OCI-LY1 (cell line): ENCODE results near the gene ZFP30.
"Not testable (repeated sequence)": the region's sequence is repeated elsewhere in the genome, so short reads cannot be mapped to it uniquely, and the experiment has no call there.

Experiments used
- H2AFZ ChIP-seq: fragments of 200-600 bp; sonication (generic), shearing (Covaris generic); 2 replicates; pipeline ENCODE4 v1.6.0; 2014; ENCODE audit warnings: antibody characterized with exemption, mild to moderate bottlenecking, low read length
- H3F3A ChIP-seq: fragments of 200-600 bp; sonication (generic), shearing (Covaris generic); 2 replicates; pipeline ENCODE4 v1.6.0; 2014; ENCODE audit warnings: mild to moderate bottlenecking, antibody characterized with exemption, low read length, moderate library complexity; ENCODE audit not compliant: insufficient read depth
- H3K27ac ChIP-seq: fragments of 200-600 bp; sonication (generic); 2 replicates; pipeline ENCODE4 v1.5.1; 2014; ENCODE audit warnings: low read length, mixed run types, mild to moderate bottlenecking, low read depth; ENCODE audit not compliant: poor library complexity, severe bottlenecking
- H3K27me3 ChIP-seq: fragments of 200-600 bp; sonication (generic); 2 replicates; pipeline ENCODE4 v1.6.0; 2014; ENCODE audit warnings: antibody characterized with exemption, mild to moderate bottlenecking, low read length, moderate library complexity; ENCODE audit not compliant: insufficient read depth
- H3K36me3 ChIP-seq: fragments of 200-600 bp; sonication (generic); 2 replicates; pipeline ENCODE4 v1.6.1; 2014; ENCODE audit warnings: mild to moderate bottlenecking, antibody characterized with exemption, low read length, moderate library complexity, mixed read lengths; ENCODE audit not compliant: insufficient read depth
- H3K4me1 ChIP-seq: fragments of 200-600 bp; sonication (generic); 2 replicates; pipeline ENCODE4 v1.5.1; 2014; ENCODE audit warnings: mild to moderate bottlenecking, low read length, moderate library complexity; ENCODE audit not compliant: insufficient read depth, severe bottlenecking
- H3K4me2 ChIP-seq: fragments of 200-600 bp; sonication (generic), shearing (Covaris generic); 2 replicates; pipeline ENCODE4 v1.6.1; 2014; ENCODE audit warnings: low read length
- H3K4me3 ChIP-seq: fragments of 200-600 bp; sonication (generic); 2 replicates; pipeline ENCODE4 v1.5.1; 2014; ENCODE audit warnings: low read length, low read depth, mild to moderate bottlenecking, mixed read lengths; ENCODE audit not compliant: poor library complexity, severe bottlenecking
- H3K79me2 ChIP-seq: fragments of 200-600 bp; shearing (Covaris generic); 2 replicates; pipeline ENCODE4 v1.6.1; 2016; ENCODE audit warnings: mixed run types, low read length, mixed read lengths; ENCODE audit not compliant: insufficient read depth
- H3K9ac ChIP-seq: fragments of 200-600 bp; sonication (generic), shearing (Covaris generic); 2 replicates; pipeline ENCODE4 v1.6.1; 2014; ENCODE audit warnings: mild to moderate bottlenecking, low read length, mixed read lengths
- H3K9me2 ChIP-seq: fragments of 200-600 bp; sonication (generic), shearing (Covaris generic); 2 replicates; pipeline ENCODE4 v1.6.1; 2014; ENCODE audit warnings: low read depth, mild to moderate bottlenecking, low read length, mixed read lengths
- H3K9me3 ChIP-seq: fragments of 200-600 bp; shearing (Covaris generic); 2 replicates; pipeline ENCODE4 v1.6.1; 2014; ENCODE audit warnings: low read length, mixed read lengths
- H4K20me1 ChIP-seq: fragments of 200-600 bp; sonication (generic), shearing (Covaris generic); 2 replicates; pipeline ENCODE4 v1.6.0; 2016; ENCODE audit warnings: mild to moderate bottlenecking, low read length; ENCODE audit not compliant: insufficient read depth
- EZH2 ChIP-seq: fragments of 200-600 bp; sonication (generic), shearing (Covaris generic); IDR thresholded peaks from 2 replicates; pipeline ENCODE4 v1.8.0; 2017; ENCODE audit warnings: borderline replicate concordance, mixed run types, mild to moderate bottlenecking, antibody characterized with exemption, low read length, moderate library complexity, mixed read lengths
- TF ChIP-seq, protein P1 (sequence below): fragments of 200-600 bp; sonication (generic), shearing (Covaris generic); IDR thresholded peaks from 2 replicates; pipeline ENCODE4 v1.5.1; 2017; ENCODE audit warnings: mild to moderate bottlenecking, antibody characterized with exemption, low read length, moderate library complexity, mixed read lengths

The ZFP30 gene

DNA sequence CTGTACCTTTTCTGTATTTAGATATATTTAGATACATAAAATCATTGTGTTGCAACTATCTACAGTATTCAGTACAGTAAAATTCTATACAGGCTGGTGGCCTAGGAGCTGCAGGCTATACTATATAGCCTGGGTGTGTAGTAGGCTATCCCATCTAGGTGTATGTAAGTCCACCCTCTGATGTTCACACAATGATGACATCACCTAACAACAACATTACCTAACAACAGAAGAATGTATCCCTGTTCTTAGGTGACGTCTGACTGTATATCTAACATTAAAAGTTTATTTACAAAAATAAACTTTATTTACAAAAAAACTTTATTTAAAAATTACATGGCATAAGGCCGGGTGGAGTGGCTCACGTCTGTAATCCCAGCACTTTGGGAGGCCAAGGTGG, 28.3 kb upstream of the ZFP30 start:
- no peak for TF ChIP-seq EZH2
- TF ChIP-seq, protein P1, sequence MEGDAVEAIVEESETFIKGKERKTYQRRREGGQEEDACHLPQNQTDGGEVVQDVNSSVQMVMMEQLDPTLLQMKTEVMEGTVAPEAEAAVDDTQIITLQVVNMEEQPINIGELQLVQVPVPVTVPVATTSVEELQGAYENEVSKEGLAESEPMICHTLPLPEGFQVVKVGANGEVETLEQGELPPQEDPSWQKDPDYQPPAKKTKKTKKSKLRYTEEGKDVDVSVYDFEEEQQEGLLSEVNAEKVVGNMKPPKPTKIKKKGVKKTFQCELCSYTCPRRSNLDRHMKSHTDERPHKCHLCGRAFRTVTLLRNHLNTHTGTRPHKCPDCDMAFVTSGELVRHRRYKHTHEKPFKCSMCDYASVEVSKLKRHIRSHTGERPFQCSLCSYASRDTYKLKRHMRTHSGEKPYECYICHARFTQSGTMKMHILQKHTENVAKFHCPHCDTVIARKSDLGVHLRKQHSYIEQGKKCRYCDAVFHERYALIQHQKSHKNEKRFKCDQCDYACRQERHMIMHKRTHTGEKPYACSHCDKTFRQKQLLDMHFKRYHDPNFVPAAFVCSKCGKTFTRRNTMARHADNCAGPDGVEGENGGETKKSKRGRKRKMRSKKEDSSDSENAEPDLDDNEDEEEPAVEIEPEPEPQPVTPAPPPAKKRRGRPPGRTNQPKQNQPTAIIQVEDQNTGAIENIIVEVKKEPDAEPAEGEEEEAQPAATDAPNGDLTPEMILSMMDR: no peak
- Histone ChIP-seq H2AFZ (no peak overlapping the region), H3K79me2 (no peaks in the 10 kb centered on the region), H3K9ac (no peak overlapping the region), H3K27ac (no peak overlapping the region), H3F3A (no peaks in the 10 kb centered on the region), H3K4me1 (no peaks in the 10 kb centered on the region), H4K20me1 (no peaks in the 10 kb centered on the region), H3K9me2 (no peaks in the 10 kb centered on the region), H3K9me3 (peaks cover 4% of the 10 kb centered on the region; the same call in 1 of the 2 replicates), H3K36me3 (no peaks in the 10 kb centered on the region), H3K27me3 (no peaks in the 10 kb centered on the region), H3K4me2 (no peak overlapping the region), H3K4me3 (no peak overlapping the region)

DNA sequence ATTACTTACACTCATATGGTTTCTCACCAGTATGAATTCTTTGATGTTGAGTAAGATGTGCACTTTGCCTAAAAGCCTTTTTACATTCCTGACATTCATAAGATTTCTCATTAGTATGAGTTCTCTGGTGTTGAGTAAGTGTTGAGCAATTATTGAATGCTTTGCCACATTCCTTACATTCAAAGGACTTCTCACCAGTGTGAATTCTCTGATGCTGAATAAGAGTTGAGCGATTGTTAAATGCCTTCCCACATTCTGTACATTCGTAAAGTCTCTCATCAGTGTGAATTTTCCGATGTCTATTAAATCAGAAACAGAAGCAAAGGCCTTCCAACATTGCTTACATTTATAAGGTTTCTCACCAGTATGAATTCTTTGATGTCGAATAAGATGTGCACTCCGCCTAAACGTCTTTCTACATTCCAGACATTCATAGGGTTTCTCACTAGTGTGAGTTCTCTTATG, 14.2 kb upstream of the ZFP30 start:
- no peak for TF ChIP-seq EZH2
- TF ChIP-seq, protein P1: no peak
- no peak overlapping the region for H3K27ac ChIP-seq
- no peak overlapping the region for H3K9ac ChIP-seq
- H3K79me2 ChIP-seq: no peaks in the 10 kb centered on the region
- H3K4me2 ChIP-seq: no peak overlapping the region
- H3K4me3 ChIP-seq: no peak overlapping the region
- peaks cover 30% of the 10 kb centered on the region for H3K9me3 ChIP-seq
- H4K20me1 ChIP-seq: no peaks in the 10 kb centered on the region
- H2AFZ ChIP-seq: no peak overlapping the region
- no peaks in the 10 kb centered on the region for H3K9me2 ChIP-seq
- no peaks in the 10 kb centered on the region for H3K4me1 ChIP-seq
- H3K36me3 ChIP-seq: no peaks in the 10 kb centered on the region
- no peaks in the 10 kb centered on the region for H3K27me3 ChIP-seq
- H3F3A ChIP-seq: no peaks in the 10 kb centered on the region

GRCh38 chr19:37657157-37657556, 1.9 kb upstream of the ZFP30 start:
- not testable (repeated sequence) for H3K27ac ChIP-seq, H3K4me3 ChIP-seq, H3F3A ChIP-seq

DNA sequence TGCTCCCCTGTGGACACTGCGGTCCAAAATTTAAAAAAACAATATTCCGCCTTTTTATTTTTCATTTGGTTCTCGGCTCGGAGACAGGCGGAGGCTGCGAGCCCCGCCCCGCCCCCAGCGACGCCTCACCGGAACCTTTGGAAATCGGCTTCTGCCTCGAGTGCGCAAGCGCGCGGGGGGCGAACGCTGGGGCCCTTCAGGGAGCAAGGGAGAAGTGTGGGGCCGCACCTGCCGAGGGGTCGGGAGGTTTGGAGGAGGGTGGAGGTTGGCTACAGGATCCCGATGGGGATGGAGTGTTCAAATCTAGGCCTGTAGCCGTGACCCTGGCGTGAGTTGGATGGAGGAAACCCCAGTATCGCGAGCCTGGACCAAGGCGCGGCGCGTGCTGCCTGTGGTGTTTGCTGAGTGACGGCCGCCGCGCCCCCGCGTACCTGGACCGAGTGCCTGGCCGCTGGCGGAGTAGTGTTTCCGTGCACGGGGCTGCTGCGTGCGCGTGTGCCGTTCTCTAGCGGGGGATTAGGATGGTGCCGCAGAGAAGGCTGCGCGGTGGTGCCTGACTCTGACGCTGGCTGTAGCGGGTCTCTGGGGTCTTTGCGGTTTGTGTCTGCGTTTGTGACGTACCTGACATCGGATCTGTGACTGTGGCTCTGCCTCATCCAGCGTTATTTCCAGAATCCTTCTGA, 565 bp upstream of the ZFP30 start:
- H3K4me2 ChIP-seq: peak overlapping the region; percentile 76
- peaks cover 9% of the 10 kb centered on the region; the same call in 1 of the 2 replicates for H3K79me2 ChIP-seq
- H3K4me1 ChIP-seq: peaks cover 12% of the 10 kb centered on the region
- H4K20me1 ChIP-seq: no peaks in the 10 kb centered on the region
- TF ChIP-seq EZH2: no peak
- TF ChIP-seq, protein P1: no peak
- peak overlapping the region; percentile 79 for H3K4me3 ChIP-seq
- H3F3A ChIP-seq: no peaks in the 10 kb centered on the region
- no peaks in the 10 kb centered on the region; the same call in 1 of the 2 replicates for H3K9me3 ChIP-seq
- H2AFZ ChIP-seq: no peak overlapping the region
- peak overlapping the region; percentile 64 for H3K9ac ChIP-seq
- no peaks in the 10 kb centered on the region for H3K9me2 ChIP-seq
- H3K36me3 ChIP-seq: no peaks in the 10 kb centered on the region; the same call in 1 of the 2 replicates
- H3K27ac ChIP-seq: peak overlapping the region; percentile 36
- no peaks in the 10 kb centered on the region for H3K27me3 ChIP-seq

More at GRCh38 chr19:37657157-37657556, 1.9 kb upstream of the ZFP30 start:
- not testable (repeated sequence) for H3K4me2 ChIP-seq, H3K9me2 ChIP-seq, H3K9me3 ChIP-seq, H3K36me3 ChIP-seq, H3K79me2 ChIP-seq, H2AFZ ChIP-seq, H3K9ac ChIP-seq, H4K20me1 ChIP-seq, H3K27me3 ChIP-seq
- peaks cover 12% of the 10 kb centered on the region for H3K4me1 ChIP-seq
